Transverse colon (tissue), 4 donors: ENCODE results near the gene AVPI1.

Experiments used
- CTCF ChIP-seq, 5 experiments: fragments of 200-600 bp in 3 of 5; fragments of 450-650 bp in 2 of 5; sonication (generic) in 3 of 5; IDR thresholded peaks; 1 replicate in 2 of 5; 2 replicates in 3 of 5; pipeline ENCODE4 v1.5.1; 2016 to 2017; ENCODE audit warnings: antibody characterized with exemption in 5 of 5, inconsistent platforms in 3 of 5, mild to moderate bottlenecking in 2 of 5, moderate library complexity in 1 of 5
- EP300 ChIP-seq: sonication (generic); formaldehyde crosslinking; IDR thresholded peaks from one replicate; pipeline ENCODE4 v1.6.1; 2017; ENCODE audit warnings: antibody characterized with exemption, low read depth
- POLR2A ChIP-seq: fragments of 450-650 bp; IDR thresholded peaks from one replicate; pipeline ENCODE4 v1.6.1; 2016; ENCODE audit warnings: antibody characterized with exemption, mild to moderate bottlenecking, moderate library complexity
- POLR2AphosphoS5 ChIP-seq, 3 donors: sonication (generic); formaldehyde crosslinking; IDR thresholded peaks; one replicate each; pipeline ENCODE4 v1.6.1; 2016; ENCODE audit warnings: antibody characterized with exemption in 3 of 3

GRCh38 chr10:97628228-97628627 is 58.8 kb downstream of the AVPI1 start:
- TF ChIP-seq CTCF (IDR thresholded peaks at IDR 0.05) (no peak), EP300 (no peak), POLR2A (no peak), POLR2AphosphoS5 (IDR thresholded peaks at IDR 0.05) (no peak)
